NT2/D1 (cell line): ENCODE data around the gene FGD4.

Experiments used
- DNase-seq: peaks from one replicate; pipeline ENCODE4 v3.0.0-alpha.2; 2011; ENCODE audit warnings: low read depth, low spot score
- H3K27me3 ChIP-seq: 2 replicates; pipeline ENCODE4 v1.6.0; 2011; ENCODE audit warnings: mild to moderate bottlenecking; ENCODE audit not compliant: insufficient read length, insufficient read depth
- H3K36me3 ChIP-seq: 2 replicates; pipeline ENCODE4 v1.6.1; 2011; ENCODE audit warnings: mild to moderate bottlenecking, low read length, mixed read lengths; ENCODE audit not compliant: insufficient read depth, insufficient read length
- H3K4me1 ChIP-seq: 2 replicates; pipeline ENCODE4 v1.5.1; 2011; ENCODE audit not compliant: insufficient read depth, insufficient read length
- H3K4me3 ChIP-seq: 2 replicates; pipeline ENCODE4 v1.5.1; 2011; ENCODE audit warnings: low read depth; ENCODE audit not compliant: insufficient read length
- H3K9ac ChIP-seq: 2 replicates; pipeline ENCODE4 v1.6.0; 2011; ENCODE audit warnings: low read depth; ENCODE audit not compliant: insufficient read length
- H3K9me3 ChIP-seq: 2 replicates; pipeline ENCODE4 v1.5.1; 2011; ENCODE audit warnings: mild to moderate bottlenecking, low read length; ENCODE audit not compliant: insufficient read depth
- SUZ12 ChIP-seq: IDR thresholded peaks from 2 replicates; pipeline ENCODE4 v1.6.1; 2011; ENCODE audit not compliant: insufficient read length, insufficient read depth; ENCODE audit errors: extremely low read depth
- YY1 ChIP-seq: IDR thresholded peaks from 2 replicates; pipeline ENCODE4 v1.6.1; 2011; ENCODE audit not compliant: insufficient read length, insufficient read depth
- ZNF274 ChIP-seq: IDR thresholded peaks from 2 replicates; pipeline ENCODE4 v1.6.1; 2011; ENCODE audit warnings: mild to moderate bottlenecking, low read depth, low read length

Gene FGD4

DNA sequence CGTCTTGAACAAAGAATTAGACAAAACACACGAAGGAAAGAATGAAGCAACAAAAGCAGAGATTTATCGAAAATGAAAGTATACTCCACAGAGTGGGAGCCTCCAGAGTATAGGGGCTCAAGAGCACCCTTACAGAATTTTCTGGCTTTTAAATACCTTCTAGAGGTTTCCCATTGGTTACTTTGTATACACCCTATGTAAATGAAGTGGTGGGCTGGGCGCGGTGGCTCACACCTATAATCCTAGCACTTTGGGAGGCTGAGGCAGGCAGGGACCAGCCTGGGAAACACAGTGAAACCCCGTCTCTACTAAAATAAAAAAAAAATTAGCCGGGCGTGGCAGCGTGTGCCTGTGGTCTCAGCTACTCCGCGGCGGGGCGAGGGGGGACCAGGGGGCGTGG lies 266.7 kb downstream of the FGD4 start:
- DNase-seq, result no peak
- H3K4me1 ChIP-seq, result no peaks in the 10 kb centered on the region
- H3K9ac ChIP-seq, result no peak overlapping the region
- H3K9me3 ChIP-seq, result peaks cover 17% of the 10 kb centered on the region
- H3K36me3 ChIP-seq, result no peaks in the 10 kb centered on the region
- no peak for TF ChIP-seq YY1
- no peak for TF ChIP-seq ZNF274
- no peak for TF ChIP-seq SUZ12
- H3K27me3 ChIP-seq, result no peaks in the 10 kb centered on the region
- H3K4me3 ChIP-seq, result no peak overlapping the region

DNA sequence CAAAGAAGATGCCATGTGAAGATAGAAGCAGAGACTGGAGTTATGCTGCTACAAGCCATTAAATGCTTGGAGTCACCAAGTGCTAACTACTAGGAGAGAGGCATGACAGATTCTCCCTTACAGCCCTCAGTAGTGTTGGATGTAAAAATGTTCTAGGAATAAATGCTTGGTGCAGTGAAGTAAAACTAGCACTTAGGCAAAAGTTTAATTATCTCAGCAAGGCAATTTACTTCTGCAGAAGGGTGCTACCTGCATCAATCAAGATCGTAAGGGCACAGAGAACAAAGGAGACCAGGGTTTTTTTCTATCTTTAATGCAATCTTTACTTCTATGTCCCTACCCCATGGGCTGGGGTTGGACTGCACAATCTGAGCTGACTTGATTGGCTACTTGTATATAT lies 270.2 kb downstream of the FGD4 start:
- H3K36me3 ChIP-seq, result no peaks in the 10 kb centered on the region

DNA sequence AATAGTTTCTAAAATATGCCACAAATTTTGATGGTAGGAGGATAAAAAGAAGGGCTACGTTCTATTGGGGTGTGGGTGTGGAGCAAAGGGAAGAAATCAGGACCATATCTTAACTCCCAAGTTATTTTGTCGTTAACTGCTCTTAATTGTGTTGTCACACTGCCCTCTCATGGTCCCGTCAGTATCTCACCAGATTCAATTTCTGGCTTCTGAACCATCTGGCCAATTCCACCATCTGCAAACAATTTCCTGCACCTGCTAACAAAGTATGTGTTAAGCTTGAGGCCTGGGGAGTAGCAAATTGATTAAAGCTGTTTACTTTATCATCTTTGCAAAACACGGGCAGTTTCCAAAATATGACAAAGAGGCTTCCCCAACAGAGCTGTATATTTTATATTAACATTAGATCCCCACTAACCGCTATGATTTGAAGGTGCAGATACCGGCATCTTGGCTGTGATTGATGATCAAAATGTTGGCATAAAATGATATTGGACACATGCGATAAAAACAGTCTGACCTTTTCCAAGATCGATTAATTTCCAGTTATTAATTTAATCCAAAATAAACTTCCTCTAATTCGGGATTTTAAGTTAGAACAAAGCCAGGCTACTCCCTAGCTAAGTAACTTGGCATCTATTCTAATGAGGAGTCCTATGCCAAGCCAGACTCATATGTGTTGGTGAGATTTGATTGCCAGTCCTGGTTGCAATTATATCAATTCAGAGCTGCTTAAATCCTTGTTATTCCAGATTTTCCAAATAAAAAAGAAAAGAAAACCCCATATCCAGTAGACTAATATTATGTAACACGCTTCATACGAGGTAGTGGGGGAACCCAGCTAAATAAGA lies 272.8 kb downstream of the FGD4 start:
- DNase-seq, result peak; percentile 85
- TF ChIP-seq YY1 (no peak), SUZ12 (no peak), ZNF274 (no peak)

More for the DNA sequence above, 270.2 kb downstream of the FGD4 start:
- Histone ChIP-seq H3K27me3 (no peaks in the 10 kb centered on the region), H3K4me3 (no peak overlapping the region), H3K4me1 (no peaks in the 10 kb centered on the region), H3K9me3 (peaks cover 17% of the 10 kb centered on the region), H3K9ac (no peak overlapping the region)
- TF ChIP-seq YY1 (no peak), SUZ12 (no peak), ZNF274 (no peak)
- DNase-seq, result no peak

GRCh38 chr12:32679091-32679919 lies 279.9 kb downstream of the FGD4 start, which contains the start of gene DNM1L:
TSS of gene DNM1L (plus strand) at chr12:32679301. CDS start at chr12:32679364, 63 bp downstream.
- DNase-seq, result peak; percentile 100
- peak within 1 kb of the TSS; percentile 100 for H3K4me3 ChIP-seq
- peak within 1 kb of the TSS; percentile 98 for H3K9ac ChIP-seq
- no peaks in the 10 kb centered on the region for H3K27me3 ChIP-seq
- peaks cover 25% of the 10 kb centered on the region for H3K36me3 ChIP-seq
- H3K9me3 ChIP-seq, result no peaks in the 10 kb centered on the region
- H3K4me1 ChIP-seq, result peaks cover 10% of the 10 kb centered on the region
- TF ChIP-seq ZNF274 (no peak), YY1 (peak; percentile 42), SUZ12 (no peak)

More for the DNA sequence above, 272.8 kb downstream of the FGD4 start:
- H3K9ac ChIP-seq, result no peak overlapping the region
- H3K36me3 ChIP-seq, result no peaks in the 10 kb centered on the region
- H3K4me3 ChIP-seq, result no peak overlapping the region
- no peaks in the 10 kb centered on the region for H3K27me3 ChIP-seq
- peaks cover 17% of the 10 kb centered on the region for H3K9me3 ChIP-seq
- H3K4me1 ChIP-seq, result peaks cover 4% of the 10 kb centered on the region

- DNase-seq, result no peak
- TF ChIP-seq YY1 (no peak), SUZ12 (no peak), ZNF274 (no peak)
- Histone ChIP-seq H3K9me3 (no peaks in the 10 kb centered on the region), H3K27me3 (no peaks in the 10 kb centered on the region), H3K4me3 (peak overlapping the region; percentile 100), H3K9ac (peak overlapping the region; percentile 98), H3K4me1 (peaks cover 9% of the 10 kb centered on the region), H3K36me3 (peaks cover 30% of the 10 kb centered on the region)
Measured at GRCh38 chr12:32679920-32680237, 280.5 kb downstream of the FGD4 start.

GRCh38 chr12:32680787-32681186 lies 281.4 kb downstream of the FGD4 start:
- Histone ChIP-seq H3K9ac (peak overlapping the region; percentile 98), H3K4me3 (no peak overlapping the region), H3K27me3 (no peaks in the 10 kb centered on the region), H3K4me1 (peaks cover 7% of the 10 kb centered on the region), H3K9me3 (no peaks in the 10 kb centered on the region), H3K36me3 (peaks cover 39% of the 10 kb centered on the region)
- no peak for TF ChIP-seq ZNF274
- TF ChIP-seq YY1, result no peak
- TF ChIP-seq SUZ12, result no peak
- DNase-seq, result no peak

DNA sequence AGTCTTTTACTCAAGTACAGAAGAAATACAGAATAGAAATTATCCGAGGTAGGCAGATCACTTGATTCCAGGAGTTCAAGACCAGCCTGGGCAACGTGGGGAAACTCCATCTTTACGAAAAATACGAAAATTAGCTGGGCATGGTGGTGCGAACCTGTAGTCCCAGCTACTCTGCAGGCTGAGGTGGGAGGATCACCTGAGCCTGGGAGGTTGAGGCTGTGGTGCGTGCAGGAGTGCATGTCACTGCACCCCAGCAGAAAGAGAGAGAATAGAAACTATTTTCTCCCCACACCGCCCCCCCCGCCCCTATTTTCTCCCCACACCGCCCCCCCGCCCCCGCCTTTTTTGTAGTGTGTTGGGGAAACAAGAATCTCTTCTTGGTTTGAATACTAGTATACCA lies 281.9 kb downstream of the FGD4 start:
- H3K4me1 ChIP-seq, result peaks cover 7% of the 10 kb centered on the region
- TF ChIP-seq YY1, result no peak
- no peak for TF ChIP-seq SUZ12
- TF ChIP-seq ZNF274, result no peak
- DNase-seq, result no peak
- peak overlapping the region; percentile 0 for H3K9ac ChIP-seq
- peaks cover 44% of the 10 kb centered on the region for H3K36me3 ChIP-seq
- no peaks in the 10 kb centered on the region for H3K9me3 ChIP-seq
- no peak overlapping the region for H3K4me3 ChIP-seq
- H3K27me3 ChIP-seq, result no peaks in the 10 kb centered on the region
